ENCODE data around the gene FRG2B. TPM values are rescaled to one million over a fixed set of nuclear protein-coding genes. Genes with fewer than 3 reads are reported as not detected.
"Not testable (repeated sequence)": the region's sequence is repeated elsewhere in the genome, so short reads cannot be mapped to it uniquely, and the experiment has no call there.

Gene FRG2B
- total and polyA plus RNA-seq, 2 of the 8 experiments (the other 6 are each of a cell fraction or from before 2014, with no cell fraction given) = not detected

DNA sequence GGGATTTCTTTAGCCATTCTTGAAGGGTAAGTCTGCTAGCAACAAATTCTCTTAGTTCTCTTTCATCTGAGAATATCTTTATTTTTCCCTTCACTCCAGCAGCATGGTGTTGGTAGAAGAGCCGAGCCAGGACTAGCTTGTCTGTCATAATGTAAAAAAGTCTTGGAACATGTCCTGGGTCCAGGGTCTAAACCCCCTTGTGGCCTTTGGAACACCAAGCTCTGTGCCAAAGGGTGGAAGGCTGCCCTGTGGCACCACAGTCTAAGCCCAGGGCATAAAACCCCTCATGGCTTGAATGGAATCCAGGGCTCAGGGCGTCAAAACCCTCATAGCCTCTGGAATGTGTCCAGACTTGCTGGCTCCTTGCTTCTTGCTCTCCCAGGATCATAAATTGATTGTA is 23.2 kb downstream of the FRG2B start:
- not testable (repeated sequence) for DNase-seq (ENCODE audit: low read depth in 1 of 2, low spot score in 2 of 2); H2AFZ ChIP-seq (ENCODE audit: low read length); H3K4me1 ChIP-seq (replicated peaks in 1 of 4; ENCODE audit: control insufficient read depth in 3 of 4, insufficient read depth in 4 of 4, low read length in 3 of 4); H2BK12ac ChIP-seq (ENCODE audit: low read depth, low read length); H3K4me2 ChIP-seq (ENCODE audit: insufficient read depth in 1 of 2, low read depth in 2 of 2, low read length in 2 of 2); H2AK5ac ChIP-seq (ENCODE audit: low read depth, low read length); H4K8ac ChIP-seq (ENCODE audit: extremely low read depth, insufficient read depth, low read length); H3K14ac ChIP-seq (ENCODE audit: insufficient read length); FAIRE-seq; H4K91ac ChIP-seq (replicated peaks; ENCODE audit: insufficient read length, low read length); H3K56ac ChIP-seq (replicated peaks; ENCODE audit: insufficient read length, low read depth, low read length); H3K18ac ChIP-seq (ENCODE audit: extremely low read depth, low read length); H2BK15ac ChIP-seq (ENCODE audit: low read length); H3K23ac ChIP-seq (ENCODE audit: insufficient read length); H3K9ac ChIP-seq (replicated peaks in 1 of 4; ENCODE audit: extremely low read depth in 1 of 4, low read depth in 3 of 4, low read length in 3 of 4); H4K5ac ChIP-seq (ENCODE audit: insufficient read length, low read depth, low read length); H2BK120ac ChIP-seq (replicated peaks; ENCODE audit: low read depth, low read length); H2BK5ac ChIP-seq (ENCODE audit: low read depth, low read length); H3K36me3 ChIP-seq (ENCODE audit: control insufficient read depth in 2 of 4, insufficient read depth in 4 of 4, low read length in 3 of 4); H3K23me2 ChIP-seq (ENCODE audit: low read depth, low read length); H3K27ac ChIP-seq (ENCODE audit: low read depth, low read length); H3K79me2 ChIP-seq (ENCODE audit: control insufficient read depth in 1 of 2, insufficient read depth in 2 of 2, low read length in 2 of 2); H2BK20ac ChIP-seq (ENCODE audit: low read length); H3K4me3 ChIP-seq (ENCODE audit: extremely low read depth in 1 of 4, insufficient read depth in 2 of 4, low read depth in 3 of 4, low read length in 4 of 4); H3K4ac ChIP-seq (replicated peaks; ENCODE audit: insufficient read length, low read depth, low read length); H3K79me1 ChIP-seq (ENCODE audit: low read depth, low read length); H4K20me1 ChIP-seq (replicated peaks in 1 of 2; ENCODE audit: control insufficient read depth in 1 of 2, insufficient read depth in 2 of 2, low read length in 2 of 2); H3K27me3 ChIP-seq (replicated peaks in 1 of 4; ENCODE audit: control insufficient read depth in 3 of 4, extremely low read depth in 1 of 4, insufficient read depth in 3 of 4, low read length in 3 of 4)
- 65% methylated on average over 2 of the region's 2 CpGs; no CpG with 5 or more reads in 1 of the 2 experiments for WGBS, 2 experiments (ENCODE audit: extremely low coverage in 1 of 2, insufficient coverage in 1 of 2, insufficient read length in 1 of 2, insufficient replicate concordance in 2 of 2, low coverage in 1 of 2, low lambda C conversion rate in 2 of 2, missing lambda C conversion rate in 1 of 2)
- POLR2A ChIA-PET (ENCODE audit: partially characterized antibody) = interaction anchor here (0.6 kb wide), 1 partner anchor 61 kb away, joined by 3 read pairs; no protein-coding TSS in a partner anchor
- CTCF ChIA-PET (ENCODE audit: partially characterized antibody) = interaction anchor here (0.6 kb wide), 1 partner anchor 11 kb away, joined by 4 read pairs; no protein-coding TSS in a partner anchor
- H3K9me3 ChIP-seq (ENCODE audit: insufficient read depth in 2 of 2, low read depth in 1 of 2, low read length in 1 of 2) = peaks cover 68 to 70% of the 10 kb centered on the region in 2 experiments
